Activated CD8-positive, alpha-beta memory T cell treated with anti-CD3 and anti-CD28 coated beads, Interleukin-2, amount 50 U/mL, for 1 hour (primary cell): ENCODE measurements around the gene PNPLA1.
"Not testable (repeated sequence)": the region's sequence is repeated elsewhere in the genome, so short reads cannot be mapped to it uniquely, and the experiment has no call there.

Experiments used
- DNase-seq: peaks from one replicate; pipeline ENCODE4 v3.0.0-alpha.2; 2020; ENCODE audit errors: extremely low read depth

PNPLA1 gene

GRCh38 chr6:36335465-36336207 is 65.8 kb downstream of the PNPLA1 start:
- no peak for DNase-seq

- no peak for DNase-seq
Measured at GRCh38 chr6:36336208-36336710, 66.4 kb downstream of the PNPLA1 start.

GRCh38 chr6:36336779-36337241 is 67.0 kb downstream of the PNPLA1 start, which contains the start of gene BNIP5:
Gene BNIP5, minus strand, starts transcription at chr6:36336888. Its CDS starts 6,198 bp downstream, at chr6:36330690.
- no peak for DNase-seq

- no peak for DNase-seq
Measured at GRCh38 chr6:36337814-36338213, 68.0 kb downstream of the PNPLA1 start.

GRCh38 chr6:36338223-36338622 is 68.4 kb downstream of the PNPLA1 start:
- DNase-seq: not testable (repeated sequence)

- no peak for DNase-seq
Measured at GRCh38 chr6:36339146-36339545, 69.3 kb downstream of the PNPLA1 start.

GRCh38 chr6:36340306-36340617 is 70.4 kb downstream of the PNPLA1 start:
- no peak for DNase-seq

GRCh38 chr6:36340618-36341454 is 71.0 kb downstream of the PNPLA1 start:
- DNase-seq: peak; percentile 35

- no peak for DNase-seq
Measured at GRCh38 chr6:36343109-36343680, 73.3 kb downstream of the PNPLA1 start.

GRCh38 chr6:36345681-36346466 is 76.0 kb downstream of the PNPLA1 start:
- no peak for DNase-seq

- DNase-seq: no peak
Measured at GRCh38 chr6:36346486-36347273, 76.8 kb downstream of the PNPLA1 start.

- DNase-seq: no peak
Measured at GRCh38 chr6:36347621-36348020, 77.8 kb downstream of the PNPLA1 start.

GRCh38 chr6:36349240-36349639 is 79.4 kb downstream of the PNPLA1 start:
- DNase-seq: no peak

GRCh38 chr6:36350082-36350481 is 80.2 kb downstream of the PNPLA1 start:
- DNase-seq: no peak

GRCh38 chr6:36350681-36351571 is 81.1 kb downstream of the PNPLA1 start:
- DNase-seq: no peak

GRCh38 chr6:36352477-36353157 is 82.8 kb downstream of the PNPLA1 start:
- DNase-seq: no peak

GRCh38 chr6:36353411-36353915 is 83.6 kb downstream of the PNPLA1 start:
- DNase-seq: no peak

- no peak for DNase-seq
Measured at GRCh38 chr6:36355819-36356218, 86.0 kb downstream of the PNPLA1 start.

- DNase-seq: no peak
Measured at GRCh38 chr6:36357872-36358225, 88.0 kb downstream of the PNPLA1 start.
